GM10266 (cell line): Measurements from ENCODE around the gene GLTP.

Experiments used
- DNase-seq: peaks from one replicate; pipeline ENCODE4 v3.0.0; 2012; ENCODE audit errors: extremely low spot score
- TF ChIP-seq, protein P1 (sequence below): IDR thresholded peaks from 2 replicates; pipeline ENCODE4 v1.5.1; 2012; ENCODE audit warnings: mild to moderate bottlenecking, low read depth; ENCODE audit not compliant: control insufficient read depth, insufficient read depth; ENCODE audit errors: missing control alignments

The GLTP gene

GRCh38 chr12:109847142-109847735 lies 33.1 kb downstream of the GLTP start:
- DNase-seq: no peak
- TF ChIP-seq, protein P1, sequence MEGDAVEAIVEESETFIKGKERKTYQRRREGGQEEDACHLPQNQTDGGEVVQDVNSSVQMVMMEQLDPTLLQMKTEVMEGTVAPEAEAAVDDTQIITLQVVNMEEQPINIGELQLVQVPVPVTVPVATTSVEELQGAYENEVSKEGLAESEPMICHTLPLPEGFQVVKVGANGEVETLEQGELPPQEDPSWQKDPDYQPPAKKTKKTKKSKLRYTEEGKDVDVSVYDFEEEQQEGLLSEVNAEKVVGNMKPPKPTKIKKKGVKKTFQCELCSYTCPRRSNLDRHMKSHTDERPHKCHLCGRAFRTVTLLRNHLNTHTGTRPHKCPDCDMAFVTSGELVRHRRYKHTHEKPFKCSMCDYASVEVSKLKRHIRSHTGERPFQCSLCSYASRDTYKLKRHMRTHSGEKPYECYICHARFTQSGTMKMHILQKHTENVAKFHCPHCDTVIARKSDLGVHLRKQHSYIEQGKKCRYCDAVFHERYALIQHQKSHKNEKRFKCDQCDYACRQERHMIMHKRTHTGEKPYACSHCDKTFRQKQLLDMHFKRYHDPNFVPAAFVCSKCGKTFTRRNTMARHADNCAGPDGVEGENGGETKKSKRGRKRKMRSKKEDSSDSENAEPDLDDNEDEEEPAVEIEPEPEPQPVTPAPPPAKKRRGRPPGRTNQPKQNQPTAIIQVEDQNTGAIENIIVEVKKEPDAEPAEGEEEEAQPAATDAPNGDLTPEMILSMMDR: no peak

- DNase-seq: no peak
- TF ChIP-seq, protein P1: no peak
These were observed 34.5 kb downstream of the GLTP start for GRCh38 chr12:109845824-109846205.

- TF ChIP-seq, protein P1: peak; percentile 98
- peak; percentile 93 for DNase-seq
These were observed 35.1 kb downstream of the GLTP start for GRCh38 chr12:109844983-109845823.

DNA sequence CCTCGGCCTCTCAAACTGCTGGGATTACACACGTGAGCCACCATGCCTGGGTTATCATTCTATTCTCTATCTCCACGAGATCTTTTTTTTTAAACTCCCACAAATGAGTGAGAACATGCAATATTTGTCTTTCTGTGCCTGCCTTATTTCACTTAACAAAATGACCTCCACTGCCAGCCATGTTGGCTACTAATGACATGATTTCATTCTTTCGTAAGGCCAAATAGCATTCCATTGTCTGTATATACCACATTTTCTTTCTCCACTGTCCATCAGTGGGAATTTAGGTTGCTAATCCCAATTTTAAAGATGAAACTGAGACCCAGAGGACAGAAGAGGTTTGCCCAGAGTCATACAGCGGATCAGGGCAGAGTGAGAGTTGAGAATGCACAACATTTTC lies 36.2 kb downstream of the GLTP start:
- TF ChIP-seq, protein P1: no peak
- DNase-seq: no peak

DNA sequence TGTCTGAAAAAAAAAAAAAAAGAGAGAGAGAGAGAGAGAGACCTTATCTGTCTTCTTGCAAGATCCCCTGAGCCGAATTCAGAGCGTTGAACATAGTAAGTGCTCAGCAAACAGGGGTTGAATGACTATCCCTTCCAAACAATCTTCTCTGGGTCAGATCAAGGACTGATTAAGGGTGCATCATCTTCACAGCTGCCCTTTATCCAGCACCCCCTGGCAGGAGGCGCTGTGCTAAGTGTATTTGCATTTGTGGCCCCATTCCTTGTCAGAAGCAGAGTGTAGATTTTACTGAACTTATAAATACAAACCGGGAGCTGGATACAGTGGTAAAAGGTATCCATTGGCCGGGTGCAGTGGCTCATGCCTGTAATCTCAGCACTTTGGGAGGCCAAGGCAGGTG lies 38.3 kb downstream of the GLTP start:
- TF ChIP-seq, protein P1: no peak
- DNase-seq: no peak

GRCh38 chr12:109841356-109841755 lies 39.0 kb downstream of the GLTP start:
- TF ChIP-seq, protein P1: no peak
- no peak for DNase-seq
